Retina (tissue), 1 donor: ENCODE results near the gene RASSF7.

Experiments used
- DNase-seq: peaks from one replicate; pipeline ENCODE4 v3.0.0-alpha.2; 2016

The RASSF7 gene

DNA sequence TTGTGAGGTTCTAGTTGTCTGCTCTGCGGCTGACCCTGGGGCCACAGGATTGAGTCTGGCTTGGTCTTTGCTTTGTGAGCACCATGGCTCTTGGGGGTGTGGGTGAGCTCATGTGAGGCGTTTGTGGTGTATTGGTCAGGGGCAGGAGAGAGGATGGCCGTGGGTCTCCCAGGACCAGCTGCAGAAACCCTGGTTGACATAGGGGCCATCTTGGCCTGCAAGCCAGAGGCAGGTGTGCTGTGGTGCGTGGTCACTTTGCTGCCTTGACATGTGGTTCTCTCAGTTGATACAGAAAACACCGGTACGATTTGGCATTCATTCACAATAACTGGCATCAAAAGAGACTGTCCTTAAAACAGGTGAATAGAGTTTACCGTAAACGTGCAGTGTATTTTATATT, 26.8 kb downstream of the RASSF7 start:
- no peak for DNase-seq

DNA sequence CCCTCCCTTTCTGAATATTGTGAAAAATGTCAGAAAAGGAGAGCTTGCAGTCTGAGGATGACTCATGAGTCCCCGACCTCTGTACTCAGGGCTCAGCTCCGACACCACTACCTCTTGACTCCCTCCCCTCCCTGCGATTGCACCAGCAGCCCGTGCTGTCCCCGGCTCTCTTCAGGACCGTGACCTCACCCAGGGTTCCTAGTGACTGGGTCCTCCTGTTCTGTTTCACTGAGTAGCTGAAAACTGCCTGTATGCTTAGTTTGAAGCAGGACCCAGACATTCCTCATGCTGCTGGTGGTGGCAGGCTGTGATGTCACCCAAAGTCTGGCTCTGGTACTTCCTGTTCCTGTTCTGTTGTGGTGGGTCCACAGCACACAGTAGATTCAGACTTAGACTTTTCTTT, 27.2 kb downstream of the RASSF7 start:
- DNase-seq, result no peak

DNA sequence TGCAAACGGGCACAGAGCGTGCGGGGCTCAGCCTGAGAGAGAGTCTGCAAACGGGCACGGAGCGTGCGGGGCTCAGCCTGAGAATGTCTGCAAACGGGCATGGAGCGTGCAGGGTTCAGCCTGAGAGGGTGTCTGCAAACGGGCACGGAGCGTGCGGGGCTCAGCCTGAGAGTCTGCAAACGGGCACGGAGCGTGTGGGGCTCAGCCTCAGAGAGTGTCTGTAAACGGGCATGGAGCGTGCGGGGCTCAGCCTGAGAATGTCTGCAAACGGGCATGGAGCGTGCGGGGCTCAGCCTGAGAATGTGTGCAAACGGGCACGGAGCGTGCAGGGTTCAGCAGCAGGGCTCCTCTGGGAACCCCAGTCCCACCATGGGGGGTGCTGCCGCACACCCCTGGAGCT, 29.0 kb downstream of the RASSF7 start:
- DNase-seq, result no peak

DNA sequence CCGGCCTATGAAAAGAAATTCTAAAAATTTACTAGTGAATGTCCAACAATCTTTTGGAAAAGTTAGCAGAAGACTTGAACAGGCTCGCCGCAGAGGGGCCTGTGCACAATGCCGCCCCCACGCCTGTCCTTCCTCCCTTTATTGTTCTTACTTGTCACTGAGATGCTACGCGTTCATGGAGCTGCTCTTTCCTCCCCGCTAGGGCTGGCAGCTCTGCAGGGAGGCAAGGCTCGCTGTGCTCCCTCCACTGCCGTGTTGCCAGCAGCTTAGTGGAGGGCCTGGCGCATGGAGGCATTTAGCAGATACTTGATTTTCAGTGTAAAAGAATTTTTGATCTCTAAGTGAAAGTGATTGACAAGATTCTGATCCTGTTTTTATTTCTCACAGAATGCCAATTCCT, 30.2 kb downstream of the RASSF7 start:
- no peak for DNase-seq

DNA sequence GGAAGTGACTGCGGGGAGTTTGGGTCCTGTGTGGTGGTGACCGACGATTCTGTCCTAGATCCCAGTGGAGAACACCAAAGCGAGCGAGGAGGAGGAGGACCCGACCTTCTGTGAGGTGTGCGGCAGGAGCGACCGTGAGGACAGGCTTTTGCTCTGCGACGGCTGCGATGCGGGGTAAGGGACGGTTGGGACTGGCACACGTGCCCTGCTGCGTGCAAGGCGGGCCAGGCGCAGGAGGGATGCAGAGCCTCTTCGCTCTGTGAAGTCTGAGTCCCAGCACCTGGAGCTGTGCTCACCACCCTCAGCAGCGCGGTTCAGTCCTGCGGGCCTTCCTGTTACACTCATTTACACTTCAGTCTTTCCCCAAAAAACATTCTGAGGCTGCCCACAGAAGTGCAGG, 31.7 kb downstream of the RASSF7 start:
- no peak for DNase-seq

DNA sequence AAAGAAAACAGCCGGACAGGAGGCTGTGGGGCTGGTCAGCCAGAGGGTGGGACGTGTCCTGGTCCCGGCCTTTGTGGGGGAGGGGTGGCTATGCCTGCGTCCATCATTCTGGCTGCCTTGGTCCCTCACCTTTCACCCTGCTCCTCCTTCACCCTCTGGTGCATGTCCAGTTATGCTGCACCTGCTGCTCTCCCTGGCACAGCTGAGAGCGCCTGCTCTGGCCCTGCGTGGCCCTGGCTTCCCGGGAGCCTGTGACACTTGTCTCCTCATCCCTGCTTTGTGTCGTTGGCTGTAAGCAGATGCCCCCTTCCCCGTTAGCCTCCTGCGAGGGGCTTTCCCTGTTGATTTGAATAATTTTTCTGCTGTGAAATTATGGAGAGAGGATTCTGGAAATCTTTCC, 32.1 kb downstream of the RASSF7 start:
- DNase-seq, result no peak

DNA sequence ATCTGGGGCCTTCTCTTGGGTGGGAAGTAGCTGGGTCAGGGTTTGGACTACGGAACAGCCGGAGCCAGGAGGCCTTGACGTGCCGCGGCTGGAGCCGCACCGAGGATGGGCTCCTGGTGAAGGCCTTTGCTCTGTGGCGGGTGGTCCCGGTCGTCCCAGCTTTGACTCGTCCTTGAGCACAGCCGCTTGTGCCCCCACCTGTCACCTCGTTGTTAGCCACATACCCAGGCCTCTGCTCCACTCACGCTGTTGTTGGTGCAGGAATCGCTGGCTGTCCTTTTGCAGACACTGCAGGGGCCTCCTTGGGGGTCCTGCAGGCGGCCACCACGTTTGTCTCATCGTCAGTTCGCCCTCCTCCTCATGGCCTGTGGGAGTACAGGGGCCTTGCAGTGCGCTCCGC, 32.6 kb downstream of the RASSF7 start:
- no peak for DNase-seq

DNA sequence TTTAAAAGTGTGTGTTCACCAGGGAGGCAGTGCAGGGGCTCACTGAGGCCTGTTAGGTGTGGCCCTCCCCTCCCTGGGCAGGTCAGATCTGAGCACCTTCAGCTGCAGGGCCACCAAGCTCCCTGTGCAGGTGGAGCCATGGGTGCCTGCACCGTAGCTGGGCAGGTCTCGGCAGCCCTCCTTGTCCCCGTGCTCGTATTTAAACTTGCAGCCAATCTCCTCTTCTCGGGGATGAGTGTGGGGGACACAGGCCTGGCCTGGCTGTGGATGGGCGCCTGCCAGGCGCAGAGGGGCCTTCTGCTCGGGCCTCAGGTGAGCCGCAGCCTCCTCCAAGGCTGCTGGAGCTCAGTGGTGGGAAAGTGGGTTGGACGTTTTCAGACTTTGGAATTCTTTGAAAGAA, 34.6 kb downstream of the RASSF7 start:
- no peak for DNase-seq

DNA sequence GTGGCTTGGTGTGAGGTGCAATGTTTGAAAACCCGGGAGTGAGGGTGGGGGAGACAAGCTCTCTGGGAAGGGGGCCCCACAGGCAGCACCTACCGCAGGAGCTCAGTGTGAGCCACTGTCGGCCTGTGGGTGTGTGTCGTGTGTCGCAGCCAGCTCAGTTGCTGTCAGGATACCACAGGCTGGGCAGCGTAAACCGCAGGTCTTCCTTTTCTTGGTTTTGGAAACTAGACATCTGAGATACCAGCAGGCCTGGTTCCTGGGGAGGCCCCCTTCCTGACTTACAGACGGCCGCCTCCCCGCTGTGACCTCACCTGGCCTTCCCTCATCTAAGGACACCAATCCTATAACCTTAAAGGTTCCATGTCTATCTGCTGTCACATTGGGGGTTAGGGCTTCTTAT, 35.6 kb downstream of the RASSF7 start:
- DNase-seq, result no peak

DNA sequence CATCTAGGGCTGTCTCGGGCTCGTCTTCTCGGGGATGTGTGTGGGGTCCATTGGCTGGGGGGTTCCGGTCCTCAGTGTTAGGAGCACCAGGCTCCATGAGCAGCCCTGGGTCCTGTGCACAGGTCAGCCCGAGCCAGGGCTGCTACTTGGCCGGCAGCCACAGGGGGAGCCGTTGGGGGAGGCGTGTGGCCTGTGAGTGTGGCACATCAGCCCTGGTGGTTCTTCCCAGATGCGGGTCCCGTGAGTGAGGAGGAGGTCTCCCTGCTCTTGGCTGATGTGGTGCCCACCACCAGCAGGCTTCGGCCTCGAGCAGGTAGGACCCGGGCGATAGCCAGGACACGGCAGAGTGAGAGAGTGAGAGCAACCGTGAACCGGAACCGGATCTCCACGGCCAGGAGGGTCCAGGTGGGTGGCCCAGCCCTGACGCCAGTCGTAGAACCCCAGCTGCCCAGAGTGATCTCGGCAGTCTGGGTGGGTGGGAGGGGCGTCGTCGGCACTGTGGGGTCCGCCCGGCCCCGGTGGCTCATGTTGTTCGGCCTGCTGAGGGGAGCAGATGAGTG, 36.5 kb downstream of the RASSF7 start:
- no peak for DNase-seq

DNA sequence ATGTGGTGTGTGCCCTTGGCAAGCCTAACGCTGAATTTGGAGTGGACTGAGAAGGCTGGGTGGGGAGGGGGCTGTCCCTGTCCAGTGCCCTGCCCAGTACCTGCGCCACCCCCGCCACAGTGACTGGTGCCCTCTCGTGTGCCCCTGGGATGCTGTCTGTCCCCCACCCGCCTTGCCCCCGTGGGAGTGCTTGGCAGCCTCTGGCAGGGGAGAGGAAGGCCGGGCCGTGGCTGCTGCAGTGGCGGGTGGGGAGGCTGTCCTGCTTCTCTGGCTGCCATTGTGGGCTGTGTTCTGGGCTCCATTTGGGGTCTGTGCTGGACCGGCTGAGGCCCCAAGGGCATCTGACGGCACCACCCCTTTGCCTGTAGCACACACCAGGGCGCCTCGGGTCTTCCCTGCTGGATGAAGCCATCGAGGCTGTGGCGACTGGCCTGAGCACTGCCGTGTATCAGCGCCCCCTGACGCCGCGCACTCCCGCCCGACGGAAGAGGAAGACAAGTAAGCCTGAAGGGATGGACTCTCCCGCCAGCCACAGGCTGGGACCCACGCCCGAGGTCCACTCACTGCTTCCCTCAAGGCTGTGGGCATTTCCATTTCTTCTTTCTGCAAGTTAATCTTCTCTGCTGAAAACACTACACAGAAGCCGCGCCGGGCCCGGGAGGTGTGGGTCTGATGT, 37.4 kb downstream of the RASSF7 start:
- no peak for DNase-seq

DNA sequence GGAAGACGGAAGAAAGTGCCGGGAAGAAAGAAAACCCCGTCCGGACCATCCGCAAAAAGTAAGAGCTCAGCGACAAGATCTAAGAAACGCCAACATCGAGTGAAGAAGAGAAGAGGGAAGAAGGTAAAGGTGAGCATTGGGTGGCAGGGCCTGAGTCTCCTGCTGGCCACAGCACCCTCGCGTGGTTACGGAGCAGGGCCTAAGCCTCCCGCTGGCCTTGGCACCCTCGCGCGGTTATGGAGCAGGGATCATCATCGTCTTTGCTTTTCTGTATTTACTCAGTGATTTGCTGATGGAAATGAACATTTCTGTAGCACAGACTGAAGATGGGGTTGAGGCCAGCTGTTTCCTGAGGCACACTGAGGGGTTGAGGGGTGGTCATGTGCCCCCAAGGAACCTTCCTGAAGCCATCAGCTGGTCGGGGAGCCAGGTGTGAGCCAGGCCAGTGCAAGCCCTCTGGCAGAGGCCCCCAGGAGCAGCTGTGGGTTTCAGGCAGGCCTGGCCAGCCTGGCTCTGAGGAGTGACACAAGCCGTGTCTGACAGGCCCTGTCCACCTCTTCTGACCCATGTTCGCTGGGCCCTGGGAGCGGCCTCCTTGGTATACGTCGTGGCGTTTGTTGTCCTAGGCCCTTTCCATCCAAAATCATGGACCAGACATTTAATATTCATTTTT, 40.9 kb downstream of the RASSF7 start:
- DNase-seq, result no peak

DNA sequence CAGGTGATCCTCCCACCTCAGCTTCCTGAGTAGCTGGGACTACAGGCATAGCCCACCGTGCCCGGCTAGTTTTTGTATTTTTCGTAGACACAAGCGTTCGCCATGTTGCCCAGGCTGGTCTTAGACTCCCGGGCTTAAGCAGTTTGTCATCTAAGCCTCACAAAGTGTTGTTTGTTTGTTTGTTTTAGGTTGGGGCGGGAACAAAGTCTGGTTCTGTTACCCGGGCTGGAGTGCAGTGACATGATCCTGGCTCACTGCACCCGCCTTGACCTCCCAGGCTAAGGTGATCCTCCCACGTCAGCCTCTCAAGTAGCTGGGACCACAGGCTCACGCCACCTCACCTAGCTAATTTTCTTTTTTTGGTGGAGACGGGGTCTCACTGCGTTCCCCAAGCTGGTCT, 42.4 kb downstream of the RASSF7 start:
- DNase-seq, result no peak

DNA sequence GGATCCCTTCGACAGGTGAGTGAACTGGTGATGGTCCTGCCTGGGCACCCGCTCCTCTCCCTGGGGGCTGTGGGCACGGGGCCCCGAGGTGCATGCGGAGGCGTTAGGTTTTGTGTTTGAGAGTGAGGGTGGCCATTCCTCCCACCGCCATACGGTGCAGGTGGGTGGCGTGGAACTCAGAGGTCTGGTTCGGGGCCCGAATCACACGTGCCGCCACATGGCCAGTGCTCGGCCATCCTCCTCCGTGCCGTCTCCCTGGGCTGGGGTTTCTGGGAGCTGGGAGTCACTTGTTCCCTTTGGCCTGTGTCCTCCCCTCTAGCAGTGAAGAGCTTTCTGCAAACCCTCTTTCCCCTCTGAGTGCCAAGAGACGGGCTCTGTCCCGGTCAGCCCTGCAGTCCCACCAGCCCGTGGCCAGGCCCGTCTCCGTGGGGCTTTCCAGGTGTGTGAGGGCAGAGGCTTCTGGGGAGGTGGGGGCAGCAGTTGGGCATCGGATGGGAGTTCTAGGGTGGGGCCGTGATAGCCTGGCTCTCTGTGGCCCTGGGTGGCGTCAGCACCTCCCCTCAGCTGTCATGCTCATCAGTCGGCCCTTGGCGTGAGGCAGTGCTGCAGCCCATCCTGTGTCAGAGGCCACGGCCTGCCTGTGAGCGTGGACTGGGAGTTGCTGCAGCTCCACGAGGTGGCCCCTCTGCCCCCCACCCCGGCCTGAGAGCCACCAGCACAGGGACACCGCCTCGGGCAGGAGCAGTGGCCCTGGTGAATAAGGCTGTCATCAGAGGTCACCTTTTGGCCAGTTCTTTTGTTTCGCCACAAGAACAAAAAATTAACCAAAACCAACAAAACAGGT, 44.7 kb downstream of the RASSF7 start:
- DNase-seq, result no peak

DNA sequence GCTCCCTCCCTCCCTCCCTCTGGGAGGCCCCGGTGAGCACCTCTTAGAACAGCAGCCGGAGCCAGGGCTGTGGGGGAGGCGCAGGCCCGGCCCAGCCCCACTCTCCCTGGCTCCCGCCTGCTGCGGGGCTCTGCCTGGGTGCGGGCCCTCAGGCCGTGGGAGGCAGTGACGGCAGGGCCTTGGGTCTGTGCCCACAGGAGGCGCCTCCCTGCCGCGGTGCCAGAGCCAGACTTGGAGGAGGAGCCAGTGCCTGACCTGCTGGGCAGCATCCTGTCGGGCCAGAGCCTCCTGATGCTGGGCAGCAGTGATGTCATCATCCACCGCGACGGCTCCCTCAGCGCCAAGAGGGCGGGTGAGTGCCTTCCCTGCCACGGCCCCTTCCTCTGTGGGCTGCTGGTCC, 45.5 kb downstream of the RASSF7 start:
- DNase-seq, result no peak

DNA sequence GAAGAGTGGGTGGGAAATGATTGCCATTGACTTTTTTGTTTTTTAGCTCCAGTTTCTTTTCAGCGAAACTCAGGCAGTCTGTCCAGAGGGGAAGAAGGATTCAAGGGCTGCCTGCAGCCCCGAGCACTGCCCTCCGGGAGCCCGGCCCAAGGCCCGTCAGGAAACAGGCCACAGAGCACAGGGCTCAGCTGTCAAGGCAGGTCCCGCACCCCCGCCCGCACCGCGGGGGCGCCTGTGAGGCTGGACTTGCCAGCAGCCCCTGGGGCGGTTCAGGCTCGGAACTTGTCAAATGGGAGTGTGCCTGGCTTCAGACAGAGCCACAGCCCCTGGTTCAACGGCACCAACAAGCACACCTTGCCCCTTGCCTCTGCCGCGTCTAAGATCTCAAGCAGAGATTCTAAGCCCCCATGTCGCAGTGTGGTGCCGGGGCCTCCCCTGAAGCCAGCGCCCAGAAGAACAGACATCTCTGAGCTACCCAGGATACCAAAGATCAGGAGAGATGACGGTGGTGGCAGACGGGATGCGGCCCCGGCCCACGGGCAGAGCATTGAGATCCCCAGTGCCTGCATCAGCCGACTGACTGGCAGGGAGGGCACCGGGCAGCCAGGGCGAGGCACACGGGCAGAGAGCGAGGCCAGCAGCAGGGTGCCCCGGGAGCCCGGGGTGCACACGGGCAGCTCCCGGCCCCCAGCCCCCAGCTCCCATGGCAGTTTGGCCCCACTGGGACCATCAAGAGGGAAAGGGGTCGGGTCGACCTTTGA, 46.4 kb downstream of the RASSF7 start:
- DNase-seq, result no peak

DNA sequence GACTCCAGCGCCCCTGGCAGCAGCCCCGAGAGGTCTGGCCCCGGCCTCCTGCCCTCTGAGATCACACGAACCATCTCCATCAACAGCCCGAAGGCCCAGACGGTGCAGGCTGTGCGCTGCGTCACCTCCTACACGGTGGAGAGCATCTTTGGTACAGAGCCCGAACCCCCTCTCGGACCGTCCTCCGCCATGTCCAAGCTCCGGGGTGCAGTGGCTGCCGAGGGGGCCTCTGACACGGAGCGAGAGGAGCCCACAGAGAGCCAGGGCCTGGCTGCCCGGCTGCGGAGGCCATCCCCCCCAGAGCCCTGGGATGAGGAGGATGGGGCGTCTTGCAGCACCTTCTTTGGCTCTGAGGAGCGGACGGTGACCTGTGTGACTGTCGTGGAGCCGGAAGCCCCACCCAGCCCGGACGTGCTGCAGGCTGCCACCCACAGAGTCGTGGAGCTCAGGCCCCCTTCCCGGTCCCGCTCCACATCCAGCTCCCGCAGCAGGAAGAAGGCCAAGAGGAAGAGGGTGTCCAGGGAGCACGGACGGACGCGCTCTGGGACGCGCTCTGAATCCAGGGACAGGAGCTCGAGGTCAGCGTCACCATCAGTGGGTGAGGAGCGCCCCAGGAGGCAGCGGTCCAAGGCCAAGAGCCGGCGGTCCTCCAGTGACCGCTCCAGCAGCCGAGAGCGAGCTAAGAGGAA, 47.3 kb downstream of the RASSF7 start:
- DNase-seq, result no peak

DNA sequence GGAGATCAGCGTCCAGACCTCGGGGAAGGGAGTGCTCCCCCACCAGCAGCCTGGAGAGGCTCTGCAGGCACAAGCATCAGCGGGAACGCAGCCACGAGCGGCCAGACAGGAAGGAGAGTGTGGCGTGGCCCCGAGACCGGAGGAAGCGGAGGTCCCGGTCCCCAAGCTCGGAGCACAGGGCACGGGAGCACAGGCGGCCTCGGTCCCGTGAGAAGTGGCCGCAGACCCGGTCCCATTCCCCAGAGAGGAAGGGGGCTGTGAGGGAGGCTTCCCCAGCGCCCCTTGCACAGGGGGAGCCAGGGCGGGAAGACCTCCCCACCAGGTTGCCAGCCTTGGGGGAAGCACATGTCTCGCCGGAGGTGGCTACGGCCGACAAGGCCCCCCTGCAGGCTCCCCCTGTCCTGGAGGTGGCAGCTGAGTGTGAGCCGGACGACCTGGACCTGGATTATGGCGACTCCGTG, 48.1 kb downstream of the RASSF7 start:
- no peak for DNase-seq

DNA sequence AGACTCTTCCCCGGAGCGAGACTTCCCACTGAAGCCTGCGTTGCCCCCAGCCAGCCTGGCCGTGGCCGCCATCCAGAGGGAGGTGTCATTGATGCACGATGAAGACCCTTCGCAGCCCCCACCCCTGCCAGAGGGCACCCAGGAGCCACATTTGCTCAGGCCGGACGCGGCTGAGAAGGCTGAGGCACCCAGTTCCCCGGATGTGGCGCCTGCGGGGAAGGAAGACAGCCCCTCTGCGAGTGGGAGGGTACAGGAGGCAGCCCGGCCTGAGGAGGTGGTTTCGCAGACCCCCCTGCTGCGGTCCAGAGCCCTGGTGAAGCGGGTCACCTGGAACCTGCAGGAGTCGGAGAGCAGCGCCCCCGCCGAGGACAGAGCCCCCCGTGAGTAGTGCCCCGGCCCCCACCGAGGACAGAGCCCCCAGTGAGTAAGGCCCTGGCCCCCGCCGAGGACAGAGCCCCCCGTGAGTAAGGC, 48.6 kb downstream of the RASSF7 start:
- DNase-seq, result no peak

DNA sequence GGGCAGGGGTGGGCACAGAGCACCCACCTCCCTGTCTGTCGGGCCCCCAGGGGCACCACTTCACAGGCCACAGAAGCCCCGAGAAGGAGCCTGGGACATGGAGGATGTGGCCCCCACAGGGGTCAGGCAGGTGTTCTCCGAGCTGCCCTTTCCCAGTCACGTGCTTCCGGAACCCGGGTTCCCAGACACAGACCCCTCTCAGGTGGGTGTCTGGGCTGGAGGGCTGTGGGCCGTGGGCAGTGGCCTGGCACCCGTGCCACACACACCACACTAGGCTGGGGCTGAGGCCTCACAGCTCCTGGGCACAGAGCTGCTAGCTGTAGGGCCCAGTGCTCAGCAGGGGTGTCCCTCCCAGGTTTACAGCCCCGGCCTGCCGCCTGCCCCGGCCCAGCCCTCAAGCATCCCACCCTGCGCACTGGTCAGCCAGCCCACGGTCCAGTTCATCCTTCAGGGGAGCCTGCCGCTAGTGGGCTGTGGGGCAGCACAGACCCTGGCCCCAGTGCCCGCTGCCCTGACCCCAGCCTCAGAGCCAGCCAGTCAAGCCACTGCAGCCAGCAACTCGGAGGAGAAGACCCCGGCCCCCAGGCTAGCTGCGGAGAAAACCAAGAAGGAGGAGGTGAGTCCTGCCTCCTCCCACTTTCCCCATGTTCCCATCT, 49.5 kb downstream of the RASSF7 start:
- no peak for DNase-seq
